MM.1S (cell line): ENCODE measurements around the gene SPTLC3.

Source experiments
- DNase-seq: peaks from one replicate; pipeline ENCODE4 v3.0.0-alpha.2; 2015
- H2AFZ ChIP-seq: fragments of 300-600 bp; sonication (generic); 2 replicates; pipeline ENCODE4 v1.6.0; 2016; ENCODE audit warnings: antibody characterized with exemption, low read length
- H3F3A ChIP-seq: fragments of 300-600 bp; sonication (generic); 2 replicates; pipeline ENCODE4 v1.6.1; 2016; ENCODE audit warnings: mild to moderate bottlenecking, antibody characterized with exemption, low read length, moderate library complexity, mixed read lengths; ENCODE audit not compliant: insufficient read depth
- H3K27ac ChIP-seq: fragments of 300-600 bp; sonication (generic); 2 replicates; pipeline ENCODE4 v1.5.1; 2016; ENCODE audit warnings: mild to moderate bottlenecking, low read length
- H3K27me3 ChIP-seq: fragments of 300-600 bp; sonication (generic); replicated peaks from 2 replicates; pipeline ENCODE4 v1.6.0; 2016; ENCODE audit warnings: low read length; ENCODE audit not compliant: insufficient read depth
- H3K36me3 ChIP-seq: fragments of 300-600 bp; sonication (generic); replicated peaks from 2 replicates; pipeline ENCODE4 v1.6.1; 2016; ENCODE audit warnings: mild to moderate bottlenecking, low read length, mixed read lengths; ENCODE audit not compliant: insufficient read depth
- H3K4me1 ChIP-seq: fragments of 300-600 bp; sonication (generic); 2 replicates; pipeline ENCODE4 v1.6.1; 2016; ENCODE audit warnings: low read length, mixed read lengths
- H3K4me2 ChIP-seq: fragments of 300-600 bp; sonication (generic); 2 replicates; pipeline ENCODE4 v1.6.0; 2016; ENCODE audit warnings: low read depth, low read length
- H3K4me3 ChIP-seq: fragments of 300-600 bp; sonication (generic); 2 replicates; pipeline ENCODE4 v1.5.1; 2016; ENCODE audit warnings: low read length, mixed read lengths
- H3K79me2 ChIP-seq: fragments of 300-600 bp; sonication (generic); 2 replicates; pipeline ENCODE4 v1.6.1; 2016; ENCODE audit warnings: mixed run types, low read length, mixed read lengths
- H3K9ac ChIP-seq: fragments of 300-600 bp; sonication (generic); 2 replicates; pipeline ENCODE4 v1.6.1; 2016; ENCODE audit warnings: low read length, mixed read lengths
- H3K9me2 ChIP-seq: fragments of 300-600 bp; sonication (generic); replicated peaks from 2 replicates; pipeline ENCODE4 v1.6.1; 2016; ENCODE audit warnings: mild to moderate bottlenecking, low read length, mixed read lengths; ENCODE audit not compliant: insufficient read depth
- H3K9me3 ChIP-seq: fragments of 300-600 bp; sonication (generic); replicated peaks from 2 replicates; pipeline ENCODE4 v1.6.1; 2016; ENCODE audit warnings: mild to moderate bottlenecking, low read length, mixed read lengths; ENCODE audit not compliant: insufficient read depth
- H4K20me1 ChIP-seq: fragments of 300-600 bp; sonication (generic); 2 replicates; pipeline ENCODE4 v1.6.1; 2016; ENCODE audit warnings: mild to moderate bottlenecking, low read length, moderate library complexity, mixed read lengths; ENCODE audit not compliant: insufficient read depth
- EZH2 ChIP-seq: fragments of 300-600 bp; sonication (generic); optimal IDR thresholded peaks from 2 replicates; pipeline ENCODE3; 2017; ENCODE audit warnings: low read depth, mild to moderate bottlenecking, antibody characterized with exemption, low read length, mixed read lengths
- EZH2phosphoT487 ChIP-seq: fragments of 300-600 bp; sonication (generic); IDR thresholded peaks from 2 replicates; pipeline ENCODE4 v1.6.1; 2018; ENCODE audit warnings: antibody characterized with exemption, low read length
- TF ChIP-seq, protein P1 (sequence below): fragments of 300-600 bp; sonication (generic); IDR thresholded peaks from 2 replicates; pipeline ENCODE4 v1.5.1; 2016; ENCODE audit warnings: antibody characterized with exemption, low read length, mixed read lengths

Gene SPTLC3

DNA sequence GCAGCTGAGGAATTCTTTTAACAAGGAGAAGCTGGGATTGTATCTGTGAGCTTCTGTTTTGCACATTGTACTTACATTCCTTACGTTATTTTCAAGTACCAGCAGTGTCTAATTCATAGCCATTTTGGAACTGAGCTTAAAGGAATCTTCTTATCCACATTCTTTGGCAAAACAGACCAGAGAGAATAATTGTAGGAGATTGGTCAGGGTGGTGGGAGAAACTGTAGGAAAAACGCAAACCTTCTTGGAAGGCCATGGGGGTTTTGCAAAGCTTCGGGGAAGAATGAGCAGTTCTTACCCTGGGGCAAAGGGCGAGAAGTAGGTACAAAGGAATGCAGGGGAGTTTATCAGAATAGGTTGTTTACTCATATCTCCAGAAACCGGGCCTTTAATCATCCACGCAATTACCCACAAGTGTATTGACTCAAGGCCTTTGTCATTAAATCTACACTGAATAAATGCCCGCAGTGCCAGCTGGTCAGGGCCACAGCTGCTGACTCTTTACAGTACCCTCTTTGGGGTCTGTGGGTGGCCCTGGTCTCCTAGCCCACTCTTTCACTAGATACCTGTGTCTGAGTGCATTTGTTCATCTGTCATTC is 39.6 kb upstream of the SPTLC3 start:
- Histone ChIP-seq H3K4me3 (no peak overlapping the region), H3K9ac (no peak overlapping the region), H3K4me1 (no peaks in the 10 kb centered on the region), H2AFZ (no peak overlapping the region), H3K27me3 (no peaks in the 10 kb centered on the region), H3K79me2 (no peaks in the 10 kb centered on the region), H4K20me1 (no peaks in the 10 kb centered on the region), H3K27ac (no peak overlapping the region), H3K9me3 (no peaks in the 10 kb centered on the region), H3K36me3 (no peaks in the 10 kb centered on the region), H3K4me2 (no peak overlapping the region; the same call in 1 of the 2 replicates), H3K9me2 (no peaks in the 10 kb centered on the region), H3F3A (no peaks in the 10 kb centered on the region)
- TF ChIP-seq EZH2 (no peak), EZH2phosphoT487 (no peak)
- DNase-seq = no peak

DNA sequence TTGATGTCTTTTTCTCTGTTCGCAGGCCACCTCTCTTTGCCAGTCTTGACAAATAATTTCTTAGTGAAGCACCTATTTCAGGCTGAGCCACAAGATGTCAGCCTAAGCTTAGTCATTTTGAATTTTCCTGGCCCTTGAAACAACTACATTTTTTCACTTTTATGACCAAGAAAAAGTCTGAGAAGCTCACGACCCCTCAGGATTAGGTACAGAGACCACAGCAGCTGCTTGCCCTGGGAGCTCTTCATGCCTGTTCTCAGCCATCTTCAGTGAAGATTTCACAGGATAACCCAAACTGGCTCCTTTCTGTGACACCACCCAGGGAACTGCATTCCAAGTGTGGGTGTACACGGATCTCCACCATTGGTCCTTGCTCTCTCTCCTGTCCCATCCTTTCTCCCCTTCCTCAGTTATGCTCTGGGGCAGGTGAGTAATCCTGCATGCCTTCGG is 38.4 kb upstream of the SPTLC3 start:
- Histone ChIP-seq H3K27me3 (no peaks in the 10 kb centered on the region), H3K9me2 (no peaks in the 10 kb centered on the region), H3K9ac (no peak overlapping the region), H3K4me2 (no peak overlapping the region), H3K4me3 (no peak overlapping the region), H3K36me3 (no peaks in the 10 kb centered on the region), H3K9me3 (no peaks in the 10 kb centered on the region), H3K79me2 (no peaks in the 10 kb centered on the region), H3K4me1 (no peaks in the 10 kb centered on the region), H3F3A (no peaks in the 10 kb centered on the region), H4K20me1 (no peaks in the 10 kb centered on the region), H2AFZ (no peak overlapping the region), H3K27ac (no peak overlapping the region)
- peak; percentile 35 for DNase-seq
- TF ChIP-seq, protein P1, sequence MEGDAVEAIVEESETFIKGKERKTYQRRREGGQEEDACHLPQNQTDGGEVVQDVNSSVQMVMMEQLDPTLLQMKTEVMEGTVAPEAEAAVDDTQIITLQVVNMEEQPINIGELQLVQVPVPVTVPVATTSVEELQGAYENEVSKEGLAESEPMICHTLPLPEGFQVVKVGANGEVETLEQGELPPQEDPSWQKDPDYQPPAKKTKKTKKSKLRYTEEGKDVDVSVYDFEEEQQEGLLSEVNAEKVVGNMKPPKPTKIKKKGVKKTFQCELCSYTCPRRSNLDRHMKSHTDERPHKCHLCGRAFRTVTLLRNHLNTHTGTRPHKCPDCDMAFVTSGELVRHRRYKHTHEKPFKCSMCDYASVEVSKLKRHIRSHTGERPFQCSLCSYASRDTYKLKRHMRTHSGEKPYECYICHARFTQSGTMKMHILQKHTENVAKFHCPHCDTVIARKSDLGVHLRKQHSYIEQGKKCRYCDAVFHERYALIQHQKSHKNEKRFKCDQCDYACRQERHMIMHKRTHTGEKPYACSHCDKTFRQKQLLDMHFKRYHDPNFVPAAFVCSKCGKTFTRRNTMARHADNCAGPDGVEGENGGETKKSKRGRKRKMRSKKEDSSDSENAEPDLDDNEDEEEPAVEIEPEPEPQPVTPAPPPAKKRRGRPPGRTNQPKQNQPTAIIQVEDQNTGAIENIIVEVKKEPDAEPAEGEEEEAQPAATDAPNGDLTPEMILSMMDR = peak; percentile 45
- no peak for TF ChIP-seq EZH2phosphoT487

DNA sequence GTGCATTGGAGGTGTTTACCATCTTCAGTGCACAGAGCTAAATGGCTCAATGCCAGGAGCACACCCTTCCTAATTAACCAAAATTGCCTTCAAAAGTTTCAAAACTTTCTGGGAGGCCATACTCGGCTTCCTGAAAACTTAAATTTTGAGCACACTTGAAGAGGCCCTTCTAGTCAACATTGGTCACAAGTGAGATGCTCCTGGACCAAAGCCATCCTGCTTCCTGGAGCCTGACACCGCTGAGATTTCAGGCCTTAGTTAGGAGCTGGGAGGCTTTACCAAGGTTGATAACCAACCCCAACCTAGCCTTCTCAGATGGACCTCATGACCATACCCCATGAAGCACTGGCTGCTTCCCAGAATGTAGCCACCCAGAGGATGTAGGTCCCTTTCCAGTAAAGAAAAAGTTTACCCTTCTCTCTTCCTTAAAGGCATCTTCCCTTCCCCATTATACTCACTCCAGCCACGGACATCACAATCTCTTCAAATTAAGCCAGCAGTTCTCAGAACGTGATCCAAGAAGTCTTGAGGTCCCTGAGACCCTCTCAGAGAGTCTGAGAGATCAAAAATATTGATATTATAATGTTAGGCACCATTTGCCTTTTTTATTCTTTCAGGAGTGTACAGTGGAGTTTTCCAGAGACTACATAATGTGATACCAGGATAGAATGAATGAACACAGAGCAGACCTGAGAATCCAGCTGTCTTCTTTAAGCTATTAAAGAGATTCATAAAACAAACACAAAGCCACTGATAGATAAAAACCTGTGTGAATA is 32.8 kb upstream of the SPTLC3 start:
- no peak overlapping the region for H2AFZ ChIP-seq
- no peak overlapping the region for H3K4me3 ChIP-seq
- no peaks in the 10 kb centered on the region for H3K9me2 ChIP-seq
- no peak overlapping the region for H3K9ac ChIP-seq
- DNase-seq = no peak
- H3K4me1 ChIP-seq = no peaks in the 10 kb centered on the region
- H3K79me2 ChIP-seq = no peaks in the 10 kb centered on the region
- H3K4me2 ChIP-seq = no peak overlapping the region
- no peaks in the 10 kb centered on the region for H3K27me3 ChIP-seq
- TF ChIP-seq EZH2phosphoT487 (no peak), EZH2 (no peak)
- TF ChIP-seq, protein P1 = no peak
- H3K36me3 ChIP-seq = no peaks in the 10 kb centered on the region
- H3F3A ChIP-seq = no peaks in the 10 kb centered on the region
- no peaks in the 10 kb centered on the region for H4K20me1 ChIP-seq
- H3K27ac ChIP-seq = no peak overlapping the region
- H3K9me3 ChIP-seq = no peaks in the 10 kb centered on the region
